ENCODE results near the gene SPATA18.

DNA sequence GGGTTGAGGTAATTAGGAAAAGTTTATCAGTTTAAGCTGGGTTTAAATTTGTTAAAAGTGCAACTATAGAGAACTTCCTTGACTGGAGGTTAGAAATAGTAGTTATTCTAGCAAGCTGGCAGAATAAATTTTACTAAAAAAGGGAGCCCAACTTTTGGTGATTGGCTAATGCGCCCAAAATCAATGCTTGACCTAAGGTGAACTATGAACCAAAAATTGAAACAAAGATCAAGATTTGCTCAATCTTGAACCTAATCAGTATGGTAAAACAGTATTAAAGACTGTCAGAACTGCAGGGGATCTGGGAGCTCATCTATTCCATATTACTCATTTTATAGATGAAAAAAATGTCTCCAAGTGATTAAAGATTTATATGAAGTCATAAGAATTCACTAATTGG, 6.1 kb upstream of the SPATA18 start:
- TF ChIP-seq, protein P1, sequence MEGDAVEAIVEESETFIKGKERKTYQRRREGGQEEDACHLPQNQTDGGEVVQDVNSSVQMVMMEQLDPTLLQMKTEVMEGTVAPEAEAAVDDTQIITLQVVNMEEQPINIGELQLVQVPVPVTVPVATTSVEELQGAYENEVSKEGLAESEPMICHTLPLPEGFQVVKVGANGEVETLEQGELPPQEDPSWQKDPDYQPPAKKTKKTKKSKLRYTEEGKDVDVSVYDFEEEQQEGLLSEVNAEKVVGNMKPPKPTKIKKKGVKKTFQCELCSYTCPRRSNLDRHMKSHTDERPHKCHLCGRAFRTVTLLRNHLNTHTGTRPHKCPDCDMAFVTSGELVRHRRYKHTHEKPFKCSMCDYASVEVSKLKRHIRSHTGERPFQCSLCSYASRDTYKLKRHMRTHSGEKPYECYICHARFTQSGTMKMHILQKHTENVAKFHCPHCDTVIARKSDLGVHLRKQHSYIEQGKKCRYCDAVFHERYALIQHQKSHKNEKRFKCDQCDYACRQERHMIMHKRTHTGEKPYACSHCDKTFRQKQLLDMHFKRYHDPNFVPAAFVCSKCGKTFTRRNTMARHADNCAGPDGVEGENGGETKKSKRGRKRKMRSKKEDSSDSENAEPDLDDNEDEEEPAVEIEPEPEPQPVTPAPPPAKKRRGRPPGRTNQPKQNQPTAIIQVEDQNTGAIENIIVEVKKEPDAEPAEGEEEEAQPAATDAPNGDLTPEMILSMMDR (IDR thresholded peaks at IDR 0.05), result no peak
- TF ChIP-seq POLR2A (IDR thresholded peaks at IDR 0.05), result no peak
